ENCODE results near the gene PCSK9. TPM values are rescaled to one million over a fixed set of nuclear protein-coding genes. Genes with fewer than 3 reads are reported as not detected.
"Not testable (repeated sequence)": the region's sequence is repeated elsewhere in the genome, so short reads cannot be mapped to it uniquely, and the experiment has no call there.

The PCSK9 gene
- total and polyA plus RNA-seq, 5 experiments from 2014 or later, result not detected

DNA sequence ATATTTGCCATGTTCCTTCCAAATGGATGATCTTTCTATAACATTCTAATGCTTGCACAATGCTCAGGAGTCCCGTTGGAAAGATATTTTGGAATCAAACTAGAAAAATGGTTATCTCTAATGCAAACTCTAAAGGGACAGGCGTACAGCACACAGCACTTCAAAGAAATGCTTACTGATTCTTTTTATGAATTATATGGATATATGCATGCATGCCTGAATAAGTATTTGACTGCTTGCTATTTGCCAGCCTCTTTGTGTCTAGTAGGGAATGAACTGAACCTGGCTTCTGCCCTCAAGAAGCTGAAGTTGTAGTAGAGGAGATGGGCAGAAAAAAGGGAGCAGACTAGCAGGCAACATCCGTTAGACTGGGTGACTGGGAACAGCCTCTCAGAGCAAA lies 48.1 kb downstream of the PCSK9 start:
- Mint-ChIP-seq H3K36me3 (peaks cover 9 to 94% (median 35%) of the 10 kb centered on the region in 3 donors), H3K4me1 (peaks cover 8 to 10% (median 8%) of the 10 kb centered on the region in 4 donors), H3K27me3 (no peaks in the 10 kb centered on the region), H3K9me3 (no peaks in the 10 kb centered on the region), H3K27ac (peak overlapping the region in 5 of 10 donors; percentile 23 to 84 (median 43)), H3K4me3 (no peak overlapping the region)
- DNase-seq (no peak), ATAC-seq (no peak)
- POLR2A ChIA-PET, result no interaction called here

GRCh38 chr1:55088413-55088812 lies 49.1 kb downstream of the PCSK9 start:
- Mint-ChIP-seq H3K4me1 (peaks cover 8 to 10% (median 8%) of the 10 kb centered on the region in 4 donors), H3K9me3 (no peaks in the 10 kb centered on the region), H3K36me3 (peaks cover 9 to 92% (median 31%) of the 10 kb centered on the region in 3 donors), H3K27ac (peak overlapping the region in 9 of 10 donors; percentile 23 to 84 (median 71)), H3K27me3 (no peaks in the 10 kb centered on the region), H3K4me3 (no peak overlapping the region)
- ATAC-seq, result no peak
- POLR2A ChIA-PET, result no interaction called here
- DNase-seq, result no peak

DNA sequence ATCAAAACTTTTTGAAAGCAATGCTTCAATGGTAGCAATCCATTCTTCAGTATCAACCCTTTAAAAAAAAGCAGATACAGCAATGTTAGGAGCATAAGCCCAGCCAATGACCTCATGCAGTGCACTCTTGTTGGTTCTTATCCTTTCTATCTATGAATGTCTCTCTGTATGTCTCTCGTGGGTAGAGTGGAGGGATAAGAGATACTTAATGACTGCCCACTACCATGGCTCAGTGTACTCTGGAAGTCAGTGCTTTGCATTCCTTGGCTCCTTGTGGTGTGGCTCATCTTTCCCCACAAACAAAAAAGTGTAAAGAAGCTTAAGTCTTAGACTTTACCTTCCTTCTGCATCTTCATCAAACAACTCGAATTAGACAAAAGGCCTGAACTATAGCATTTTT lies 50.3 kb downstream of the PCSK9 start:
- POLR2A ChIA-PET, result no interaction called here
- DNase-seq (no peak), ATAC-seq (no peak)
- Mint-ChIP-seq H3K27ac (peak overlapping the region in 3 of 10 donors; percentile 15 to 79 (median 50)), H3K4me3 (no peak overlapping the region), H3K36me3 (peaks cover 9 to 92% (median 31%) of the 10 kb centered on the region in 3 donors), H3K9me3 (no peaks in the 10 kb centered on the region), H3K4me1 (peaks cover 8 to 10% (median 9%) of the 10 kb centered on the region in 4 donors), H3K27me3 (no peaks in the 10 kb centered on the region)

DNA sequence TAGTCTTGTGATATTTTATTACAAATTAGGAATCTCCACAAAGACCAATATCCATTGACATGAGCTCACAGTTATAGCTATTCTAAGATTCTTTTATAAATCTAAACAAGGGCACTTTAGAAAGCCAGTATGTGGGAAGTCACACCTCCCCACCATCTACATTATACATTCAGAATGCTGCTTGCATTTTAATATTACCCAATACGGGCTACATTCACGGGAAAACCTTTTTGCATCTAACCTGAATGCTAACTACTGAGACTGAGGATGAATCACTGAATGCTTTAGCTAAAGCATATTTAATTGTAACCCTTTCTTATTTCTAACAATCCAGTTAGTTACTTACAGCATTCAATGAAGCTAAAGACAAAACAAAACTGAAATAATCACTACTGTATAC lies 53.1 kb downstream of the PCSK9 start:
- Mint-ChIP-seq H3K27ac (no peak overlapping the region), H3K9me3 (no peaks in the 10 kb centered on the region), H3K4me3 (no peak overlapping the region), H3K4me1 (peaks cover 8 to 10% (median 9%) of the 10 kb centered on the region in 4 donors), H3K36me3 (peaks cover 9 to 94% (median 46%) of the 10 kb centered on the region in 3 donors), H3K27me3 (no peaks in the 10 kb centered on the region)
- ATAC-seq (no peak), DNase-seq (no peak)
- POLR2A ChIA-PET, result no interaction called here

DNA sequence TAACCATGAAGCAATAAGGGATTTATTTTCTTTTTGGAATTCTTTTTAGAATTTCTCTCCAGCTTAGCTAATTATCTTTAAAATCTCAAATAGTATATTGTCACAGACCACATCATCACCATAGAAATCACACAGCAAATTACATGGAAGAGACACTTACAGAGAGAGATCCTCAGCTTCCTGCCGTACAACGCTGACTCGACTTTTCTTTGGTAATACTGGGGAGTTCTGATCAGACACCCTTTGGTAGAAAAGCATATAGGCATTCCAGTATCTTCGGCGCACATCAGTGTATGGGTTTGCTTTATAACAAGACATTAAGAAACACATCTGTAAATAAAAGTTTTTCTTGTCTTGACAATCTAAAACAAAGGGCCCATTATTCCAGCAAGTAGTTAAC lies 55.7 kb downstream of the PCSK9 start:
- ATAC-seq, result no peak
- no peak for DNase-seq
- Mint-ChIP-seq H3K9me3 (no peaks in the 10 kb centered on the region), H3K36me3 (peaks cover 4 to 94% (median 53%) of the 10 kb centered on the region in 3 donors), H3K4me1 (peaks cover 0 to 3% (median under 1%) of the 10 kb centered on the region in 4 donors), H3K27me3 (no peaks in the 10 kb centered on the region), H3K4me3 (no peak overlapping the region), H3K27ac (peak overlapping the region in 3 of 10 donors; percentile 19 to 42 (median 36))
- POLR2A ChIA-PET, result no interaction called here

- H3K4me3 Mint-ChIP-seq, result no peak overlapping the region
- peak overlapping the region in 1 of 10 donors; percentile 53 for H3K27ac Mint-ChIP-seq
- no peak for ATAC-seq
- POLR2A ChIA-PET, result no interaction called here
- H3K4me1 Mint-ChIP-seq, result no peaks in the 10 kb centered on the region
- no peaks in the 10 kb centered on the region for H3K9me3 Mint-ChIP-seq
- no peaks in the 10 kb centered on the region for H3K27me3 Mint-ChIP-seq
- DNase-seq, result no peak
- H3K36me3 Mint-ChIP-seq, result peaks cover 0 to 95% (median 18%) of the 10 kb centered on the region in 3 donors
Measured at GRCh38 chr1:55103891-55104290, 64.5 kb downstream of the PCSK9 start.

GRCh38 chr1:55107101-55107500 lies 67.8 kb downstream of the PCSK9 start:
- peaks cover 0 to under 1% (median 0%) of the 10 kb centered on the region in 9 donors for H3K9me3 Mint-ChIP-seq
- no peak for DNase-seq
- no peak overlapping the region for H3K27ac Mint-ChIP-seq
- peaks cover 6 to 92% (median 26%) of the 10 kb centered on the region in 3 donors for H3K36me3 Mint-ChIP-seq
- no peaks in the 10 kb centered on the region for H3K27me3 Mint-ChIP-seq
- ATAC-seq, result no peak
- H3K4me3 Mint-ChIP-seq, result no peak overlapping the region
- H3K4me1 Mint-ChIP-seq, result no peaks in the 10 kb centered on the region
- POLR2A ChIA-PET, result no interaction called here

DNA sequence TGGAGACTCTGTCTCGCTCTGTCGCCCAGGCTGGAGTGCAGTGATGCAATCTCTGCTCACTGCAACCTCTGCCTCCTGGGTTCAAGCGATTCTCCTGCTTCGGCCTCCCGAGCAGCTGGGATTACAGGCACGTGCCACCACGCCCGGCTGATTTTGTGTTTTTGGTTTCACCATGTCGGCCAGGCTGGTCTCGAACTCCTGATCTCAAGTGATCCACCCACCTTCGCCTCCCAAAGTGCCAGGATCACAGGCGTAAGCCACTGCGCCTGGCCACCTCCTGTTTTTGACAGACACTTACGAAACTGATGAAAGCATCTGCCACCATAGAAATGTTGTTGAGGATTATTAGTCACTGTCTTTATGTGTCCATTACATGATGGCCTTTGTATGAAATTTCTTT lies 69.7 kb downstream of the PCSK9 start:
- H3K27ac Mint-ChIP-seq, result not testable (repeated sequence)

More for the DNA sequence above, 69.7 kb downstream of the PCSK9 start:
- H3K4me3 Mint-ChIP-seq, H3K4me1 Mint-ChIP-seq, POLR2A ChIA-PET, H3K9me3 Mint-ChIP-seq, ATAC-seq, H3K27me3 Mint-ChIP-seq, DNase-seq: not testable (repeated sequence)
- peaks cover 23 to 92% (median 45%) of the 10 kb centered on the region in 3 donors for H3K36me3 Mint-ChIP-seq

Other genes starting within 250 kb of the PCSK9 start
- 10 to 100 TPM; 10.8 to 12.6 TPM for gene TTC22, start 238.2 kb upstream of the PCSK9 start, total RNA-seq
- 1 to 10 TPM; 1.7 to 3.2 (median 2.9) TPM for gene TTC22, start 238.2 kb upstream of the PCSK9 start, polyA plus RNA-seq
- gene DHCR24, start 152.4 kb upstream of the PCSK9 start, total RNA-seq, result 1 to 10 TPM; 4.0 to 4.2 TPM
- gene DHCR24, start 152.4 kb upstream of the PCSK9 start, polyA plus RNA-seq, result 1 to 10 TPM; 1.8 to 3.4 (median 3.4) TPM
- gene TMEM61, start 58.9 kb upstream of the PCSK9 start, total RNA-seq, result not detected
- not detected for gene TMEM61, start 58.9 kb upstream of the PCSK9 start, polyA plus RNA-seq
- not detected for gene BSND, start 40.6 kb upstream of the PCSK9 start, total RNA-seq
- gene BSND, start 40.6 kb upstream of the PCSK9 start, polyA plus RNA-seq, result not detected
- 10 to 100 TPM; 78.8 to 81.1 TPM for gene USP24, start 175.8 kb downstream of the PCSK9 start, total RNA-seq
- 1 to 10 TPM; 5.5 to 8.4 (median 6.0) TPM for gene USP24, start 175.8 kb downstream of the PCSK9 start, polyA plus RNA-seq

Data from naive thymus-derived CD8-positive, alpha-beta T cell (primary cell).